Dendritic cell treated with granulocyte-macrophage colony-stimulating factor and Interleukin-4, amounts not matched to agents 40 ng/mL and 50 ng/mL, for 4 days (primary cell): ENCODE results near the gene HOXC9.

Experiments used
- H3K27ac Mint-ChIP-seq: one replicate; pipeline ENCODE4 v1.8.0; 2022; ENCODE audit warnings: mild to moderate bottlenecking, mixed read lengths
- H3K27me3 Mint-ChIP-seq: one replicate; pipeline ENCODE4 v1.8.0; 2022; ENCODE audit warnings: mild to moderate bottlenecking, mixed read lengths
- H3K36me3 Mint-ChIP-seq: one replicate; pipeline ENCODE4 v1.8.0; 2022; ENCODE audit warnings: low read depth, mixed read lengths
- H3K4me1 Mint-ChIP-seq: one replicate; pipeline ENCODE4 v1.8.0; 2022; ENCODE audit warnings: low read depth, mixed read lengths
- H3K4me3 Mint-ChIP-seq: one replicate; pipeline ENCODE4 v1.8.0; 2022; ENCODE audit warnings: mild to moderate bottlenecking, moderate library complexity, mixed read lengths
- H3K9me3 Mint-ChIP-seq: one replicate; pipeline ENCODE4 v1.8.0; 2022; ENCODE audit warnings: mixed read lengths
- intact Hi-C: fragments of 100-400 bp; cut with micrococcal nuclease; formaldehyde crosslinking; loops from one replicate; pipeline ENCODE4 v1.15.0; 2022

HOXC9 gene

DNA sequence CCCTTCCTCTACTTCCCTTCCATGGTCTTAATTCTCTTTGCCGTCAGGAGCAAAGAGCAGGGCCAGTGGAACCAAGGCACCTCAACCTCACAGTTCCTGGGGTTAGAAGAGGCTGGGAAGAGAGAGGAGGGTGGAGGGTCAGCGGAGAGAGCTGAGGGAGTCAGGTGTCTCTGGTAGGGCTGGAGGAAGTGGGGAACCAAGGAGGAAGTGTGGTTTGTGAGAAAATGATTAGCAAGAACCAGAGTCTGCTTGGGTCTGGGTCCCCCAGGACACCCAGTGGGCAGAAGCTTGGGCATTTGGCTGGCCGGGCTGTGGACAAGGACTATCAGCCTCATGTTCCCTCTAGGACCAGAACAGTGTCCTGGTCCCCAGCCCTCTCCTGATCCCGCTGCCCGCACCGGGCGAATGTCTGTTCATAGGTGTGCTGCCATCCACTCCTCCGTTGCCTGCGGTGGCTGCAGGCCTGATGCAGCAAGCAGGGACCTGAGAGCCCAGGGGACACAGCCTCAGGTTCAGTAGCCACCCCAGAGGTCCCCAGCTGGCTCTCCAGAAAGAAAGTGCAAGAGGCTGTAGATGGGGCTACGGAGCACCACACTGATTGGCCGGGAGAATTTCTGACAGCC, 42.9 kb upstream of the HOXC9 start:
- H3K4me3 Mint-ChIP-seq = no peak overlapping the region
- H3K4me1 Mint-ChIP-seq = peaks cover 17% of the 10 kb centered on the region
- peaks cover 95% of the 10 kb centered on the region for H3K27me3 Mint-ChIP-seq
- no peaks in the 10 kb centered on the region for H3K9me3 Mint-ChIP-seq
- no peak overlapping the region for H3K27ac Mint-ChIP-seq
- no peaks in the 10 kb centered on the region for H3K36me3 Mint-ChIP-seq
- intact Hi-C loops = no loop called here

- H3K27me3 Mint-ChIP-seq = peaks cover 91% of the 10 kb centered on the region
- peaks cover 17% of the 10 kb centered on the region for H3K4me1 Mint-ChIP-seq
- no peak overlapping the region for H3K4me3 Mint-ChIP-seq
- no peaks in the 10 kb centered on the region for H3K36me3 Mint-ChIP-seq
- intact Hi-C loops = no loop called here
- no peak overlapping the region for H3K27ac Mint-ChIP-seq
- H3K9me3 Mint-ChIP-seq = no peaks in the 10 kb centered on the region
These were observed 41.8 kb upstream of the HOXC9 start for GRCh38 chr12:53958128-53958527.

GRCh38 chr12:53959314-53959713, 40.6 kb upstream of the HOXC9 start:
- Mint-ChIP-seq H3K27me3 (peaks cover 91% of the 10 kb centered on the region), H3K4me3 (no peak overlapping the region), H3K9me3 (no peaks in the 10 kb centered on the region), H3K27ac (no peak overlapping the region), H3K36me3 (no peaks in the 10 kb centered on the region), H3K4me1 (peaks cover 25% of the 10 kb centered on the region)
- intact Hi-C loops = no loop called here

- H3K9me3 Mint-ChIP-seq = peaks cover 4% of the 10 kb centered on the region
- intact Hi-C loops = no loop called here
- H3K36me3 Mint-ChIP-seq = no peaks in the 10 kb centered on the region
- H3K4me1 Mint-ChIP-seq = peaks cover 31% of the 10 kb centered on the region
- no peak overlapping the region for H3K27ac Mint-ChIP-seq
- peaks cover 93% of the 10 kb centered on the region for H3K27me3 Mint-ChIP-seq
- no peak overlapping the region for H3K4me3 Mint-ChIP-seq
These were observed 39.6 kb upstream of the HOXC9 start for GRCh38 chr12:53960187-53961024.

DNA sequence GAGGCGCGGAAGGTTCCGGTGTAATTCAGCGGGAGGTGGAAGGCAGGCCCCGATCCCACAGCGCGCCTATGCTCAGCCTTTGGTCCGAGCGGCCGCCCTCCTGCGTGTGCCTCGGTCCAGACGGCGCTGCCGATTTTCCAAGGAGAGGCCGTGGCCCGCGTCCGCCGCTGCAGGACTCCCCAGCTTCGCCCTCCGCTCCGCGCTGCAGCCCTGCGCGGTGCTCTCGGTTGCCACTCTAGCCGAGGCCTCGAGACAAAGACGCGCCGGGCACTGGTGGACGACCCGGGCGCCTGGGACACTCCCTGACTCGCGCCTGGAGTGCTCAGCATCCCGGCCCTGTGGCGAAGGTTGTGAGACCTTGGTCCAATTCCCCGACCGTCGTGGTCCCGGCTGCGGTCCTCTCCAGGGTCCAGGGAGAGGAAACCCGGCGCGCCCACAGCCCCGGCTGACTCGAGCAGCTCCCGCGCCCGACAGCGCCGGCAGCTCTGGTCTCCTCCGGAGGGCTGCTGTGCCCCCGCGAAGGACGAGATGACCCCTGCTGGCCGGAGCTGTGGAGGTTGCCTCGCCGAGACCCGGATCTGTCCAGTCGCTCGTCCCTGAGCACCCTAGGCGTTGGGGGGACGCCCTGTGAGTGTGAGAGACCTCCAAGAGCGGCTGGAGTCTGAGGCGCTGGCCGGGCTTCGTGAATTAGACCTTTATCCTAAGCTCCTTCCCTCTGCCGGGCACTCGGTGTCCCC, 38.8 kb upstream of the HOXC9 start:
- peaks cover 34% of the 10 kb centered on the region for H3K4me1 Mint-ChIP-seq
- H3K4me3 Mint-ChIP-seq = no peak overlapping the region
- H3K27me3 Mint-ChIP-seq = peaks cover 93% of the 10 kb centered on the region
- H3K36me3 Mint-ChIP-seq = no peaks in the 10 kb centered on the region
- intact Hi-C loops = no loop called here
- no peak overlapping the region for H3K27ac Mint-ChIP-seq
- peaks cover 9% of the 10 kb centered on the region for H3K9me3 Mint-ChIP-seq

- H3K36me3 Mint-ChIP-seq = no peaks in the 10 kb centered on the region
- no peak overlapping the region for H3K27ac Mint-ChIP-seq
- intact Hi-C loops = no loop called here
- peaks cover 9% of the 10 kb centered on the region for H3K9me3 Mint-ChIP-seq
- no peak overlapping the region for H3K4me3 Mint-ChIP-seq
- peaks cover 93% of the 10 kb centered on the region for H3K27me3 Mint-ChIP-seq
- H3K4me1 Mint-ChIP-seq = peaks cover 41% of the 10 kb centered on the region
These were observed 37.0 kb upstream of the HOXC9 start for GRCh38 chr12:53963005-53963404.

- Mint-ChIP-seq H3K36me3 (no peaks in the 10 kb centered on the region), H3K9me3 (peaks cover 9% of the 10 kb centered on the region), H3K4me3 (peak overlapping the region; percentile 2), H3K4me1 (peaks cover 41% of the 10 kb centered on the region), H3K27ac (no peak overlapping the region), H3K27me3 (peaks cover 93% of the 10 kb centered on the region)
- intact Hi-C loops = no loop called here
These were observed 36.3 kb upstream of the HOXC9 start for GRCh38 chr12:53963434-53964314.

- peaks cover 9% of the 10 kb centered on the region for H3K9me3 Mint-ChIP-seq
- H3K27ac Mint-ChIP-seq = no peak overlapping the region
- intact Hi-C loops = no loop called here
- H3K4me1 Mint-ChIP-seq = peaks cover 41% of the 10 kb centered on the region
- H3K36me3 Mint-ChIP-seq = no peaks in the 10 kb centered on the region
- no peak overlapping the region for H3K4me3 Mint-ChIP-seq
- H3K27me3 Mint-ChIP-seq = peaks cover 95% of the 10 kb centered on the region
These were observed 35.6 kb upstream of the HOXC9 start for GRCh38 chr12:53964315-53964713.

DNA sequence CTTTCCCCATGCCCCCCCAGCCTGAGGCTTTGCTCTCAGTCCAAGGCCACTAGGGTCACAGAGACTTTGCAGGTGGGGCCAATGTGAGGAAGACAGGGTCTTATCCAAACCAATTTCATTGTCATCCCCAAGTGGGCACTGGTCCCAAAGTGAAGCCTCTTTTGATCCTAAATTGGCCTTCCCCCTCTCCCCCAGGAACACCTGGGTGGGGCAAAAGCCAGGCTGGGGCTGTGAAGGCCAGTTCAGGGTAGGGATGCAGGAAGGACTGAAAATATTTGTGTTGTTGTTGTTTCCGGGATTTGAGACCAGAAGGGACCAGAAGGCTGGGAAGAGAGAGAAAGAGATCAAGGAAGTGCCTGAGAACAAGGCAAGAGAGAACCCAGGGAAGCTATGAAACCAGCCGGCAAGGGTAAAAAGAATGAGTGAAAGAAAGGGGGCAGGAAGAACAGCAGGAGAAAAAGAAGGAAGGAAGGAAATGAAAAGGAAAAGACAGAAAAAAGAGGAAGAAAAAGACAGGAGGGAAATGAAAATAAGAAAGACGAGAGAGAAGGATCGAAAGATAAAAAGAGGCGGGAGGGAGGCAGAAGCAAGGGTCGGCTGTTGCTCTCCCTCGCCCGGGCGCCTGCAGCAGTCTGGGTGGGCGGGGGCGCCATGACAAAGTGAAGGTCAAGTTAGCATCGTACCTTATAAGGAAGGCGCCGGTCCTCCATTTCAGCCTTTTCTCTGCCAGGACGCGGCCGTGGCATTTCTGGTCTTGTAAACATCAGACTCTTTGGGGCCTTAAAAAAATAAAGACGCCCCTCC, 34.5 kb upstream of the HOXC9 start:
- peaks cover 95% of the 10 kb centered on the region for H3K27me3 Mint-ChIP-seq
- H3K9me3 Mint-ChIP-seq = peaks cover 9% of the 10 kb centered on the region
- peaks cover 32% of the 10 kb centered on the region for H3K4me1 Mint-ChIP-seq
- H3K27ac Mint-ChIP-seq = no peak overlapping the region
- no peak overlapping the region for H3K4me3 Mint-ChIP-seq
- no peaks in the 10 kb centered on the region for H3K36me3 Mint-ChIP-seq
- intact Hi-C loops = no loop called here

GRCh38 chr12:53966085-53966384, 33.9 kb upstream of the HOXC9 start:
- Mint-ChIP-seq H3K36me3 (no peaks in the 10 kb centered on the region), H3K4me3 (no peak overlapping the region), H3K9me3 (peaks cover 9% of the 10 kb centered on the region), H3K4me1 (peaks cover 29% of the 10 kb centered on the region), H3K27ac (no peak overlapping the region), H3K27me3 (peaks cover 95% of the 10 kb centered on the region)
- intact Hi-C loops = no loop called here

DNA sequence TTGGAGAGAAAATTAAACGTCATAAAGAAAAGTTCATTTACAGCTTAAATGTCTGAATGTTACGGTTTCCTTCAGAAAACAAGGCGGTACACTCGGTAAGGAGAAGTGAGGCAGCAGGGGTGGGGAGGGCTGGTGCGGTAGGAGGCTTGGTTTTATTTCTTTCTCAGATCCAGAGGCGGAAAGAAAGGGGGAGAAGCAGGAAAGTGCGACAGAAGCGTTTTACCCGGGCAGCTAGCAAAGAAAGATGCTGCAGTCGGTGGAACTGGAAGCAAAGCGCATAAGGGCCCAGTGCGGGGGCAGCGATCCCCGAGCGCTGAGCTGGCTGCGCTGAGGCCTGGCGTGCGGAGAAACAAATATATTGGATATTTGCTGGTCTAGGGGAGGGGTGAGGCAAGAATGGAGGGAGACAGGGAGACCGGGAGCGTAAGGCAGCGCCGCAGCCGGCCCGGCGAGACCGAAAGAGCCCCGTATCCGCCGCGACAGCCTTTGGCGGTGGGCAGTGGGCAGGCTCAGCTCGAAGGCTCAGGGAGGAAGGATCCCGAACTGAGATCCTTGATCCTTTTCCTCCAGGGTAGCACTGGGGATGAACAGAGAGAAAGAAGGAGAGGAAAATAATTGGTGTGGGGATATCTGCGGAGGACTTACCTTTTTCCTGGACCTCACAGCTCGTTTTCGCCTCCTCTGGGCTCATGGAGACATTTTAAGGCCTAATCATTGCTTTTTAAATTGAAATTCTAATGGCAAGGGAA, 33.4 kb upstream of the HOXC9 start:
- Mint-ChIP-seq H3K27ac (no peak overlapping the region), H3K4me3 (no peak overlapping the region), H3K4me1 (peaks cover 29% of the 10 kb centered on the region), H3K27me3 (peaks cover 95% of the 10 kb centered on the region), H3K36me3 (no peaks in the 10 kb centered on the region), H3K9me3 (peaks cover 9% of the 10 kb centered on the region)
- intact Hi-C loops = no loop called here

- H3K4me3 Mint-ChIP-seq = no peak overlapping the region
- H3K27me3 Mint-ChIP-seq = peaks cover 100% of the 10 kb centered on the region
- H3K27ac Mint-ChIP-seq = no peak overlapping the region
- peaks cover 29% of the 10 kb centered on the region for H3K4me1 Mint-ChIP-seq
- peaks cover 9% of the 10 kb centered on the region for H3K9me3 Mint-ChIP-seq
- intact Hi-C loops = no loop called here
- H3K36me3 Mint-ChIP-seq = no peaks in the 10 kb centered on the region
These were observed 32.5 kb upstream of the HOXC9 start for GRCh38 chr12:53967421-53967925.
